ENCODE results near the gene UBE2V1.
A peak's percentile ranks its signal among the peaks of the same experiment; 100 is the strongest.

UBE2V1 gene

GRCh38 chr20:50146732-50147662 is 34.0 kb upstream of the UBE2V1 start:
- H4K91ac ChIP-seq (ENCODE audit: low read depth, low read length) = peak overlapping the region; percentile 12

GRCh38 chr20:50146214-50146613 is 33.3 kb upstream of the UBE2V1 start:
- Histone ChIP-seq H2AFZ (ENCODE audit: insufficient read depth, low read length, poor library complexity) (no peak overlapping the region), H4K12ac (ENCODE audit: low read depth, low read length) (no peak overlapping the region), H3K79me1 (ENCODE audit: low read length) (peaks cover 13% of the 10 kb centered on the region), H3K18ac (ENCODE audit: low read length) (no peak overlapping the region), H3K4me3 (ENCODE audit: low read depth, low read length) (no peak overlapping the region), H4K91ac (ENCODE audit: low read depth, low read length) (no peak overlapping the region), H3K4me1 (ENCODE audit: control insufficient read depth in 1 of 2, insufficient read depth in 2 of 2, low read length in 2 of 2) (peaks cover 48 to 59% of the 10 kb centered on the region in 2 experiments), H2BK5ac (ENCODE audit: low read depth, low read length, poor library complexity) (no peak overlapping the region), H4K8ac (ENCODE audit: low read depth, low read length) (no peak overlapping the region), H3K27me3 (ENCODE audit: insufficient read depth, low read length) (no peaks in the 10 kb centered on the region), H3K27ac (ENCODE audit: low read depth, low read length) (peak overlapping the region; percentile 1), H3K4ac (ENCODE audit: low read depth, low read length) (peak overlapping the region; percentile 37), H2BK12ac (ENCODE audit: low read length) (no peak overlapping the region), H3K9me3 (ENCODE audit: insufficient read depth, low read depth, low read length) (peaks cover 2% of the 10 kb centered on the region), H3K36me3 (ENCODE audit: control insufficient read depth in 1 of 2, insufficient read depth in 2 of 2, low read length in 2 of 2) (peaks cover 65 to 67% of the 10 kb centered on the region in 2 experiments), H3K9ac (ENCODE audit: low read length) (no peak overlapping the region), H3K79me2 (ENCODE audit: control insufficient read depth, insufficient read depth, low read length, poor library complexity) (peaks cover 47% of the 10 kb centered on the region), H3K4me2 (ENCODE audit: low read length) (no peak overlapping the region), H3K14ac (ENCODE audit: low read length) (no peak overlapping the region), H3K23ac (ENCODE audit: low read length) (no peak overlapping the region), H2AK5ac (ENCODE audit: low read length) (no peak overlapping the region), H2BK120ac (ENCODE audit: insufficient read depth, low read length, poor library complexity) (no peak overlapping the region)
- no CpG with 5 or more reads among the region's 6 CpGs for WGBS (ENCODE audit: extremely low coverage, insufficient coverage, insufficient read length)
- DNase-seq = no peak

More at GRCh38 chr20:50146732-50147662, 34.0 kb upstream of the UBE2V1 start:
- Histone ChIP-seq H3K4me3 (ENCODE audit: low read depth, low read length) (no peak overlapping the region), H2AFZ (ENCODE audit: insufficient read depth, low read length, poor library complexity) (no peak overlapping the region), H4K8ac (ENCODE audit: low read depth, low read length) (no peak overlapping the region), H3K79me1 (ENCODE audit: low read length) (peaks cover 19% of the 10 kb centered on the region), H3K36me3 (ENCODE audit: control insufficient read depth in 1 of 2, insufficient read depth in 2 of 2, low read length in 2 of 2) (peaks cover 57 to 60% of the 10 kb centered on the region in 2 experiments), H3K79me2 (ENCODE audit: control insufficient read depth, insufficient read depth, low read length, poor library complexity) (peaks cover 50% of the 10 kb centered on the region), H2BK5ac (ENCODE audit: low read depth, low read length, poor library complexity) (peak overlapping the region; percentile 22), H4K12ac (ENCODE audit: low read depth, low read length) (no peak overlapping the region), H3K4ac (ENCODE audit: low read depth, low read length) (peak overlapping the region; percentile 61), H3K4me2 (ENCODE audit: low read length) (no peak overlapping the region), H3K9me3 (ENCODE audit: insufficient read depth, low read depth, low read length) (peaks cover 2% of the 10 kb centered on the region), H3K27me3 (ENCODE audit: insufficient read depth, low read length) (no peaks in the 10 kb centered on the region), H3K9ac (ENCODE audit: low read length) (no peak overlapping the region), H2AK5ac (ENCODE audit: low read length) (no peak overlapping the region), H3K23ac (ENCODE audit: low read length) (no peak overlapping the region), H3K4me1 (ENCODE audit: control insufficient read depth in 1 of 2, insufficient read depth in 2 of 2, low read length in 2 of 2) (peaks cover 51 to 64% of the 10 kb centered on the region in 2 experiments), H2BK120ac (ENCODE audit: insufficient read depth, low read length, poor library complexity) (no peak overlapping the region), H3K18ac (ENCODE audit: low read length) (no peak overlapping the region), H3K27ac (ENCODE audit: low read depth, low read length) (peak overlapping the region; percentile 1), H2BK12ac (ENCODE audit: low read length) (no peak overlapping the region), H3K14ac (ENCODE audit: low read length) (no peak overlapping the region)
- DNase-seq = peak in 1 of 2 donors; percentile 30
- no CpG with 5 or more reads among the region's 17 CpGs for WGBS (ENCODE audit: extremely low coverage, insufficient coverage, insufficient read length)

- no peak overlapping the region for H3K14ac ChIP-seq (ENCODE audit: low read length)
- H3K9ac ChIP-seq (ENCODE audit: low read length) = no peak overlapping the region
- H4K91ac ChIP-seq (ENCODE audit: low read depth, low read length) = no peak overlapping the region
- H3K23ac ChIP-seq (ENCODE audit: low read length) = no peak overlapping the region
- peaks cover 46 to 54% of the 10 kb centered on the region in 2 experiments for H3K4me1 ChIP-seq (ENCODE audit: control insufficient read depth in 1 of 2, insufficient read depth in 2 of 2, low read length in 2 of 2)
- peaks cover 7% of the 10 kb centered on the region for H3K79me1 ChIP-seq (ENCODE audit: low read length)
- no peak overlapping the region for H3K27ac ChIP-seq (ENCODE audit: low read depth, low read length)
- WGBS (ENCODE audit: extremely low coverage, insufficient coverage, insufficient read length) = no CpG with 5 or more reads among the region's 6 CpGs
- peaks cover 2% of the 10 kb centered on the region for H3K9me3 ChIP-seq (ENCODE audit: insufficient read depth, low read depth, low read length)
- peaks cover 47% of the 10 kb centered on the region for H3K79me2 ChIP-seq (ENCODE audit: control insufficient read depth, insufficient read depth, low read length, poor library complexity)
- no peaks in the 10 kb centered on the region for H3K27me3 ChIP-seq (ENCODE audit: insufficient read depth, low read length)
- DNase-seq = no peak
- H3K36me3 ChIP-seq (ENCODE audit: control insufficient read depth in 1 of 2, insufficient read depth in 2 of 2, low read length in 2 of 2) = peaks cover 71 to 73% of the 10 kb centered on the region in 2 experiments
- no peak overlapping the region for H2AK5ac ChIP-seq (ENCODE audit: low read length)
- H4K12ac ChIP-seq (ENCODE audit: low read depth, low read length) = no peak overlapping the region
- no peak overlapping the region for H3K4me2 ChIP-seq (ENCODE audit: low read length)
- no peak overlapping the region for H2BK12ac ChIP-seq (ENCODE audit: low read length)
- no peak overlapping the region for H3K4me3 ChIP-seq (ENCODE audit: low read depth, low read length)
- H3K18ac ChIP-seq (ENCODE audit: low read length) = no peak overlapping the region
- H3K4ac ChIP-seq (ENCODE audit: low read depth, low read length) = peak overlapping the region; percentile 37
- no peak overlapping the region for H2AFZ ChIP-seq (ENCODE audit: insufficient read depth, low read length, poor library complexity)
- no peak overlapping the region for H4K8ac ChIP-seq (ENCODE audit: low read depth, low read length)
- no peak overlapping the region for H2BK5ac ChIP-seq (ENCODE audit: low read depth, low read length, poor library complexity)
- no peak overlapping the region for H2BK120ac ChIP-seq (ENCODE audit: insufficient read depth, low read length, poor library complexity)
Observed at GRCh38 chr20:50145566-50145965, 32.6 kb upstream of the UBE2V1 start.

- Histone ChIP-seq H3K18ac (ENCODE audit: low read length) (no peak overlapping the region), H3K27me3 (ENCODE audit: insufficient read depth, low read length) (no peaks in the 10 kb centered on the region), H2BK5ac (ENCODE audit: low read depth, low read length, poor library complexity) (no peak overlapping the region), H3K4me3 (ENCODE audit: low read depth, low read length) (no peak overlapping the region), H4K91ac (ENCODE audit: low read depth, low read length) (no peak overlapping the region), H3K79me1 (ENCODE audit: low read length) (peaks cover 2% of the 10 kb centered on the region), H2BK12ac (ENCODE audit: low read length) (no peak overlapping the region), H4K12ac (ENCODE audit: low read depth, low read length) (no peak overlapping the region), H3K9me3 (ENCODE audit: insufficient read depth, low read depth, low read length) (peaks cover 2% of the 10 kb centered on the region), H2AK5ac (ENCODE audit: low read length) (no peak overlapping the region), H3K4ac (ENCODE audit: low read depth, low read length) (peak overlapping the region; percentile 41), H3K27ac (ENCODE audit: low read depth, low read length) (peak overlapping the region; percentile 57), H3K4me1 (ENCODE audit: control insufficient read depth in 1 of 2, insufficient read depth in 2 of 2, low read length in 2 of 2) (peaks cover 40 to 48% of the 10 kb centered on the region in 2 experiments), H3K23ac (ENCODE audit: low read length) (no peak overlapping the region), H2AFZ (ENCODE audit: insufficient read depth, low read length, poor library complexity) (no peak overlapping the region), H3K4me2 (ENCODE audit: low read length) (no peak overlapping the region), H4K8ac (ENCODE audit: low read depth, low read length) (no peak overlapping the region), H3K14ac (ENCODE audit: low read length) (no peak overlapping the region), H2BK120ac (ENCODE audit: insufficient read depth, low read length, poor library complexity) (no peak overlapping the region), H3K9ac (ENCODE audit: low read length) (no peak overlapping the region), H3K79me2 (ENCODE audit: control insufficient read depth, insufficient read depth, low read length, poor library complexity) (peaks cover 42% of the 10 kb centered on the region), H3K36me3 (ENCODE audit: control insufficient read depth in 1 of 2, insufficient read depth in 2 of 2, low read length in 2 of 2) (peaks cover 70 to 74% of the 10 kb centered on the region in 2 experiments)
- no CpG with 5 or more reads among the region's 4 CpGs for WGBS (ENCODE audit: extremely low coverage, insufficient coverage, insufficient read length)
- DNase-seq = peak; percentile 85 to 93
Observed at GRCh38 chr20:50144362-50144761, 31.4 kb upstream of the UBE2V1 start.
